ENCODE data around the gene NPEPL1.
"Not testable (repeated sequence)": the region's sequence is repeated elsewhere in the genome, so short reads cannot be mapped to it uniquely, and the experiment has no call there.

NPEPL1 gene

DNA sequence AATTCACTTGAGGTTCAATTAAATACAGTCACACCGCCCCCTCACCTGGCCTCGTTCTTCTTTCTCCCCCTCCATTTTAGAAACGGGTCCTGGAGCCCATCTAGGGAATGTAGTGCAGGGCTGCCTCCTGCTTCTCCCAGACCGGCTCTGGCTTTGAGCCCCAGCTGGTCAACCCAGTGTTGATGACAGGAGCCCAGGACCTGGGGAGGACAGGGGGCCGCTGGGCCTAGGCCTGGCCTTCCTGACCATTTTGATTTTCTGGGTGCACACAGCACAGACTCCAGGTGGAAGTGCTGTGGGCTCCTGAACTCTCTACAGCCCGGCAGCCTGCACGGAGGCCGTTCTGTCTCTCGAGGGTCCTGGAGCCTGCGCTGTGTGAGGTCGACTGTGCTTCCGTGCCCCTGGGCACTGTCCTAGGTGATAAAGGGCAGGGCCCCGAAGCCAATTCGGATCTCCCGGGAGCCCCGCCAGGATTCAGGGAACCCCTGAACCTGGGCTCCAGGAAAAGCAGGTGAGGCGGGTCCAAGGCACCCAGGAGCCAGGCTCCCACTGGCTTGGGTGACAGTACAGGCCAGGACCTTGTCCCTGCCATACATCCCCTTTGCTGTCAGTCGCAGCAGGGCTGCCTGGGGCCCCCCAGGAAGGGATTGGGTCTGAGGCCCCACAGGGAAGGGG lies 23.3 kb downstream of the NPEPL1 start:
- DNase-seq: no peak

DNA sequence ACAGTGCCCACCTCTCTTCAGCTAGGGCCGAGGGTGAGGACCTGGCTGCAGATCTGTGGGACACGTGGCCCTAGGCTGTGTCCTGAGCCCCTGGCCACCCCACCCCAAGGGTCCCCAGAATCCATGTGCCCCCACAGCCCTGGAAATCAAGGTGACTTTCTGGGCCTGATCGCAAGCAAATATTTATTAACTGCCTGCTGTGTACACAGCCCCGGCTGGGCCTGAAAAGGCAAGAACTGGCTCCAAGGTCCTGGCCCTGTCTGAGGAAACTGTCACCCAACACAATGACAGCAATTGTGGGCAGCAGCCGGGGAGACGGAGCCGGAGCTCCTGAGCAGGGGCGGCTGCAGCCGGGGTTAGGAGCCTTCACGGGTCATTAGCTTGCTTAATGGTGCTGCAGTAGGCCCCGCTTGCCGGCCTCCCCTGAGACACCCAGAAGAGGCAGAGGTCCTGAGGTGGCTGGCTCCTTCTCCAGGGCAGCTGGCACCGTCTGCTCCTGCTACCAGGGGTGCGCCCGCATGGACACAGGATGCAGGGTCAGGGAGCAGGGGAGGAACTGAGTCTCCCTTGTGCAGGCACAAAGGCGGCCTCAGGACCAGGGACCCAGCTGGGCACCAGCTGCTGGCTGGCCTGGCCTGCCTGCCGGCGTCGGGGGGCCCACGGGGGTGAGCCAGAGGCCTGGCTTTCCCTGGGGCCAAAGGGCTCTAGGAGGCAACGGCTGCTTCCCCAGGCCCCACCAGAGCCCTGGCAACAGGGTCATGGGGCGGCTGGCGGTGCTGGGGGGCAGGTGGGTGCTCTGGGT lies 24.1 kb downstream of the NPEPL1 start:
- no peak for DNase-seq

DNA sequence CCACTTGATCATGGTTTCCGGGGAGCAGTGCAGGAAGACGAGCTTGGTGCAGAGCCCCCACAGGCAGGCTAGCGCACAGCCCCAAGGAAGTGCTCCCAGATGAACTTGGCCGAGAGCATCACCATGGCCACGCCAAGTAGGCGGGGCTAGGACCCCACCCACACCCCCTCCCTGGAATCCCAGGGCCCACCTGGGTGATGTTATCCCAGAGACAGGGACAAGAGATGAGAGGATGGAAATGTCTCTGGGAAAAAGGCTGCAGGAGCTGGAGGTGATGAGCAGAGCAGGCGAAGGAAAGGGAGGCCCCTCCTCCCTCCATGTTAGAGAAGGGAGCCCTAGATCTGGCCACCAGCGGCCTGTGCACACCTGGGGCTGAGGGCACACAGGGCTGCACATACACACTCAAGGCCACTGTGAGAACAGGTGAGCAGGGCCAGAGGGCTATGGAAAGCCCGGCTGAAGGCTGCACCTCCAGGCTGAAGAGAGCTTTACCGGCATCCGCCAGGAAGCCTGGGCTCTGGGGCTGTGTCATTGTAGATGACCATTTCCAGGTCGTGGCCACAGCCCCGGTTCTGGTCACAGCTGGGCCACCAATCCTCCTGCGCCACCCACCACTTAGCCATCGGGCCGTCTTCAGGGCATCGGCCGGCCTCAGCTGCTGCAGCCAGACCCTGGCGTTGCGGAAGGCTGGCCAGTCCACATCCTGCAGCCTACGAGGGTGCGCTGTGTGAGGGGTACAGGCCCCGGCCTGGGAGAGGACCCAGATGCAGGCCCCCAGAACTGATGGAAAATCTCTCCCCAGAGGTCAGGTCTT lies 24.9 kb downstream of the NPEPL1 start:
- no peak for DNase-seq

DNA sequence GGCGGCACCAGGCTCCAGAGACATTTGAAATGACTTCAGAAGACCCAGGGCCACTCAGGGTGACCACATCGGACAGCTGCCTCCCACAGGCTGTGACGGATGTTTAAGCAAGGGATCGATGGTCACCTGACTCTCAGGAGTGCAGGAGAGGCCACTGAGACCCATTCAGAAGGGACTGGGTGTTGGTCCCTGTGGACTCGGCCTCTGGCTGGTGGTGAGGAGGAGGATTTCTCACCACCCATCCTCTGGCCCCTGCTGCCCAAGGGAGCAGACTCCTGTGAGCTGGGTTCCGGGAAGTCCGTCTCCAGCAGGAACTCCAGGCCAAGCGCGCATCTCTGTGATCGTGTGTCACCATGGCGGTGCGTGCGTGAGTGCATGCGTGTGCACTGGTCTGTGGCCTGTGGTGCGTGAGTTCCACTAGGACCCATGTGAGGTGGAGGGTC lies 25.5 kb downstream of the NPEPL1 start:
- DNase-seq: no peak

DNA sequence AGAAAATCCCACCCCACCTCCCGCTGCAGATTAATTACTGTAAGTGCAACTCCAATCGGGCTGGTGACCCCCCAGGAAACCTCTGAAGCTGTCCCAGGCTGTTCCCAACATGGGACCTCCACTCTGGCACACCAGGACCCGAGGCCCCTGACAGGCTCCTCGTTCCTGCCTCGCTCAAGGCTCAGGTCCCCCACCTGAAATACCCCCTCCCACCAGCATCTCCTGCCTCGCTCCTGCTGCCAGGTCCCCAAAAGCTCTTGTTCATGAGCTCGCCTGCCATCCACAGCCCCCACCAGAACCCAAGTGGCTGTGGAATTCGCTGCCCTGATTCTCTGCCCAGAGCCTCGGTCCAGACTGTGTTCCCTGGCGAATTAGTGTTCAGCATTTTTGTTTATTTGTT lies 26.1 kb downstream of the NPEPL1 start:
- no peak for DNase-seq

DNA sequence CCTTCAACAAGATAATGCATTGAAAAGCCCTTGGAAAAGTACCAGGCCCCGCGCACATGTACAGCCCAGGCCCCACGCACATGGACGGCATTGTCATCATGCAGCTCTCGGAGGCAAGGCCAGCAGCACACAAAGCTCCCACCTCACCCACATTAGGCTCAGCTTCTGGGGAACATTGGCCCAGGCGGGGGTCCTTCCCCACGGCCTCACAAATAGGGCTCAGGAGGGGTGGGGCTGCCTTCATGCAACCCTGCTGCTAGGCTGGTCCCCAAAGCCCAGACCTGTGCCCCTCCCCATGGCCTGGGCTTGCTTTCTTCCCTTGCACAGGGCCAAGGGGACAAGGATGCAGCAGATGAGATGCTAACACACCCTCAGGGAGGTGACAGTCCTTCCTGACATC lies 26.7 kb downstream of the NPEPL1 start:
- DNase-seq: no peak

DNA sequence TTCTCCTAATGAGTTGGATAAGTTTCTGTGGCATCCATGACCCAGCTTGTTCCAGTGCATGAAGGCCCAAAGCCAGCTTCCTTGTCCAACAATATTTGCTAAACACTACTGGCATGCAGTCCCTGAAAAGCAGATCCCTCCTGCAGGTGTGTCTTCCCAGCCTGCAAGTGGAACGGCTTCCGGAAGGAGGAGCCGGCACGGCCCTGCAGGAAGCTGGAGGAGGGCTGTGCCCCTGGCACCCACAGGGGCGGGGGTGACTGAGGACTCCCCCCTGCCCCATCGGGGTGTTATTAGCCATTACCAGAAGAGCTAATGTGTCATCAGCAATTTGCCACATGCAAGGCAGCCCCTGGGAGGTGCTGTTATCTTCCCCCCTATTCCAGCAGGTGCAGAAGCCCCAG lies 27.4 kb downstream of the NPEPL1 start:
- no peak for DNase-seq

DNA sequence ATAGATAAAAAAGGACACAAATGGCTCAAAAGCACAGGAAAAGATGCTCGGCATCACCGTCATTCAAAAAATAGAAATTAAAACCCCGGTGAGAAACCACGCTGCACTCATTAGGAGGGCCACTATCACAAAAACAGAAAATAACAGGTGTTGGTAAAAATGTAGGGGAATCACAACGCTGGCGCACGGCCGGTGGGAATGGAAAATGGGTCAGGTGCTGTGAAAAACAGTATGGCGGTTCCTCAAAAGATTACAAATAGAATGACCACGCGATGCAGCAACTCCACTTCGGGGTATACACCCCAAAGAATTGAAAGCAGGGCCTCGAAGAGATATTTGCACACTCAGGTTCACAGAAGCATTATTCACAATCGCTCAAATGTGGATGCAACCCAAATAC lies 28.3 kb downstream of the NPEPL1 start:
- DNase-seq: no peak

DNA sequence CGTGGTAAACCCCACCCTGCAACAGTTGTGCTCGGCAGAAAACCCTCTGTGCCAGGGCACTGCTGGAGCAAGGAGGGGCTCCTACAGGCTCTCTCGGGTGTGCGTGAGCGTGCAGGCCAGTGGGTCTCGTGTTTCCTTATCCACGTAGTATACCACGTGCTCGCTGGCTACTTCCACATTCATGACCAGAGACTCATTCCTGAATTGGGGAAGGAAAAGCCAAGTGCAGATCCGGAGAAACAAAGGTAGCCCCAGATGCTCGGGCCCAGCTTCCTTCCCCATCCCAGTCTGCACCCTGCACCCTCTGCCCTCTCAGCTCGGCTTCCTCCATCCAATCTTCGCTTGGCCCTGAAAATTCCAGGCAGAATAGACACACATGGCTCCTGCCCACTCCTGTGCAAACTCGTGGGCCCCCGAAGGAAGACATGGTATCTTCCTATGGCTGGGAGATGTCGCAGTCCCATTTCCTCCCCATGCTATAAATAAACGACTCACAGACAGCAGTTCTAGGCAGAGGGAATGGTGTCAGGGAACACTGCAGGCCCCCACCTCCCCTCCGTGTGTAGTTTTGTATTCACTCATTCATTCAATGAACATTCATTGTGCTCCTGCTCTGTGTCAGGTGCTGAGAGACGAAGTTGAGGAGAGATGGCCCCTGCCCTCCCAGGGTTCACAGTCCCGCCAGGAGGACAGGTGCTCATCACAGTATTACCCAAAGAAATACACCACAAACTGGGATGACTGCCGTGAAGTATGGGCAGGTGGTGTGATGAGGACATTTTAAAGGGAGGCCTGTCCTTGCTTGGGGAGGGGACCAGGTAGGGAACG lies 29.6 kb downstream of the NPEPL1 start:
- DNase-seq: no peak

DNA sequence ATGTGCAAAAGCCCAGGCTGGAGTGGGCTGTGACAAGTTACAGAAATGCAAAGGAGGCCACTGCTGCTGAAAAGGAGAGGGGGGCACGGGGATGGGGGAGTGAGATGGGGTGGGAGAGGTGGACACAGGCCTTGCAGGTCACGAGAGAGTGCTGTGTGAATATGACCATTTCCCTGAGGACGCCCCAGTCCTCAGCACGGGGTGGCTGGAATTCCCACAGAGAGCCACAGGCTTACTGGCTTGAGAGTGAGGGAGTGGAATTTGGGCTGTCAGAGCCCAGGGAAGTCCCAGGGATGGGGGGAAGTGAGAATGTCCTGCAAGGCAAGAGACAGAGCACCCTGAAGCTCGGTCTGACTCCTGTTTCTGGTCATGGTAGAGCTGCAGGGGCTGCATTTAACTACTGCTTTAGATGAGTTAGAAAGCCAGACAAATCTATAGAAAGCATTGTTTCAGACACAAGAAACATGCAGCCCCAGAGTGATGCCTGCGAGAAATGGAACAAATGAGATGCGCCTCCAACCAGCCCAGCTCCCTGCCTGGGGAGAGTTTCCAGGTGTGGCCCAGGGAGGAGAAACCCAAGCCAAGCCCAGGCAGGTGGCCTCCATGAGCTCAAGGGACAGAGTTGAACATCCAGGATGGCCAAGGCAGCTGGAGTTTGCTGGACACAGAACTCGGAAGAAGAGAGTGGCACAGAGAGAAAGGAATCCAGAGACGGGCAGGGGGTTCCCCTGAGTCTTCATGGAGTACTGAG lies 30.5 kb downstream of the NPEPL1 start:
- DNase-seq: no peak

DNA sequence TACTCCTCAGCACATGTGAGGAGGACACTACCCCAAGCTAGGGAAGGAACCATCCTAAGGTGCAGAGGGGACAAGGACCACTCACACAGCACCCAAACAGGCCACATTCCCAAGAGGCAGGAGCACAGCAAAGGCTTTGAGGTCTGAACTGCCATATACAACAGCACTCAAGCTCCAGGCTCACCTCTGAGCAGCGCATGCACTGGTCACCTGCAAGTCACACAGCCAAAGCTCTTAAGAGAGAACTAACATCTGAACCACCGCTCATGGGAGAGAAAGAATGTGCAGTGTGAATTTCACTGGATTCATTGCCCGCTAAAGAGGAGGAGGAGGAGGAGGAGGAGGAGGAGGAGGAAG lies 31.0 kb downstream of the NPEPL1 start:
- DNase-seq: no peak

DNA sequence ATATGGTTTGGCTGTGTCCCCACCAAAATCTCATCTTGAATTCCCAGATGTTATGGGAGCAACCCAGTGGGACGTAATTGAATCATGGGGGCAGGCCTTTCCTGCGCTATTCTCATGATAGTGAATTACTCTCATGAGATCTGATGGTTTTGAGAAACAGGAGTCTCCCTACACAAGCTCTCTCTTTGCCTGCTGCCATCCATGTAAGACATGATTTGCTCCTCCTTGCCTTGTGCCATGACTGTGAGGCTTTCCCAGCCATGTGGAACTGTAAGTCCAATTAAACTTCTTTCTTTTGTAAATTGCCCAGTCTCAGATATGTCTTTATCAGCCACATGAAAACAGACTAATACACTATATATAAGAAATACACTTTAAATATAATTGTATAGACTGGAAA lies 33.6 kb downstream of the NPEPL1 start:
- DNase-seq: not testable (repeated sequence)

DNA sequence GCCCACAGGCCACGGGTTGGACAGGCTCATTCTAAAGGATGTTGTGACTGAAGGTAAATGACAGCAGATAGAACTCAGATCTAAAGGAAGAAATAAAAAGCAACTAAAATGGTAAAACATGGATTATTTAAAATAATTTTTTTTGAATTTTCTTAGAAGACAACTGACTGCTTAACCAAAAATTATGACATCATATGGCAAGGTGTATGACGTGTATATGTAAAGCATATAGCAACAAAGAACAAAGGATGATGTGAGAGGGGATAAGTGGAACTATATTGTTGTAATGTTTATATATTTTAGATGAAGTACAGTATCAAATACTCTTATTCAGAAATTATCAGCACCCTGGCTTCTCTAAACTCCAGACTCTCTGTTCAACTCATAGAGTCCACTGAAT lies 38.6 kb downstream of the NPEPL1 start:
- no peak for DNase-seq

DNA sequence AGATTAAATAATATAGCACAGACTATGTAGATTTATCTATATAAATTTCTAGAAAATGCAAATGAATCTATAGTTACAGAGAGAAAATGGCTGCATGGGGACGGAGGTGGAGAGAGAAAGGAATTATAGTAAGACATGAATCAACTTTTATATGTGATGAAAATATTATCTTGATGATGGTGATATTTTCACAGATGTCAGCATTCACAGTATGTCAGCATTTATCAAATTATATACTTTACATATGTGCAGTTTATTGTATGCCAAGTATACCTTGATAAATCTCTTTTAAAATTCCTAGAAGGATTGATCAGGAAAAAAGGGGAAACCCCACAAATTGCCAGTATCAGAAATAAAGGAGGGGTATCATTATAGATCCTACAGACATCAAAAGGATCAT lies 44.6 kb downstream of the NPEPL1 start:
- DNase-seq: no peak

DNA sequence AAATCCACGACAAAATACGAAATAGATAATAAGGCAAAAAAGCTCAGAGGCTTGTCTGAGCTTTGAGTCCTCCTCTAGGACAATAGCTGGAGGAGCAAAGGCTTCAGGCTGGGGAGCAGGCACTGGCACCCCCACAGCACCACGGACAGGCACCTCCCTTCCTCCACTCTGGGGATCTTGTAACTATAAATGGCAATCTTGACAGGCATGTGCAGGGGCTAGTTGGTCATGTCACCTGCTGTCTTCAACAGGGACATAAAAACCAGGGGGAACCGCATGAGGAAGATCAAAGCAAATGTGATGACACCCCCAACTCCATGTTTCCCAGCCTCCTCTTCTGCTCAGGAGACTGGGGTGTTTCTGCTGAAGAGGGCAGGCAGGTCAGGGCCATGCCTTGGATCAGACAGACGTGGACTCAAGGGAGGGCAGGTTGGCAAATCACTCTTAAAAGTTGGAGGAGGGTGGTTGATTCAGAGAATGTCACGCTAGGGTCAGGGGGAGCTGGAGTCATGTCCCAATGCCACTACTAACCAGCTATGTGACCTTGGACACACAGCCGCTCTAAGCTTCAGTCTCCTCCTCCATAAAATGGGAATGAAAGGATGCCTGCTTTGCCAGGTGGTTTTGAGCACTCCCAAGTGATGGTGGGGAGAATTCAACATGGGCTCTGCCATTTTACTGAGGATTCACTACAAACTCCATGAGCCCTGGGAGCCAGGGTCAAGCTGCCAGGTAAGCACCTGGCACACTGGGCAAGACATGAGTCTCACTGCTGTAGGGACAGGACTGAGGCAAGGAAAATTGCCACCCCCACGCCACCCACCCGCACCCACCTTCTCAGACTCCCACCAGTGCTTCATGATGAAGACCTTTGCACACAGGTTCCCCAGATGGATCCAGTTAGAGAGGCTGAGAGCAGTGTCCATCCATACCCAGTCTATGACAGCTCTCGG lies 48.0 kb downstream of the NPEPL1 start:
- no peak for DNase-seq

DNA sequence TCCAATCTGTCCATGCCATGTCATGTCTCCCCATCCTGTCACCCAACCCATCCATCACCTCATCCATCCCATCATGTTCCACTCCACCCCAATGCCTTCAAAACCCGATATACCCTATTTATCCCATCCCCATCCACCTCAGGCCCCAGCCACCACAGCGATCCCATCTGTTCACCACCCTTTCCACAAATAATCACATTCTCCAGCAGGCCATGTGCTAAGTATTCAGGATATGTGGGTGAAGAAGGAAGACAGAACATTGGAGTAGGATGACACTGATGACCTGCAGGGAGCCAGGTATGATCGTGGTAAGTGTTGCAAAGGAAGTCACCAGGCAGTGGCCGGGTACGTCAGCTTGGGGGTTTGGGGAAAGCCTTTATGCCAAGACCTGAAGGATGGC lies 48.8 kb downstream of the NPEPL1 start:
- DNase-seq: no peak

DNA sequence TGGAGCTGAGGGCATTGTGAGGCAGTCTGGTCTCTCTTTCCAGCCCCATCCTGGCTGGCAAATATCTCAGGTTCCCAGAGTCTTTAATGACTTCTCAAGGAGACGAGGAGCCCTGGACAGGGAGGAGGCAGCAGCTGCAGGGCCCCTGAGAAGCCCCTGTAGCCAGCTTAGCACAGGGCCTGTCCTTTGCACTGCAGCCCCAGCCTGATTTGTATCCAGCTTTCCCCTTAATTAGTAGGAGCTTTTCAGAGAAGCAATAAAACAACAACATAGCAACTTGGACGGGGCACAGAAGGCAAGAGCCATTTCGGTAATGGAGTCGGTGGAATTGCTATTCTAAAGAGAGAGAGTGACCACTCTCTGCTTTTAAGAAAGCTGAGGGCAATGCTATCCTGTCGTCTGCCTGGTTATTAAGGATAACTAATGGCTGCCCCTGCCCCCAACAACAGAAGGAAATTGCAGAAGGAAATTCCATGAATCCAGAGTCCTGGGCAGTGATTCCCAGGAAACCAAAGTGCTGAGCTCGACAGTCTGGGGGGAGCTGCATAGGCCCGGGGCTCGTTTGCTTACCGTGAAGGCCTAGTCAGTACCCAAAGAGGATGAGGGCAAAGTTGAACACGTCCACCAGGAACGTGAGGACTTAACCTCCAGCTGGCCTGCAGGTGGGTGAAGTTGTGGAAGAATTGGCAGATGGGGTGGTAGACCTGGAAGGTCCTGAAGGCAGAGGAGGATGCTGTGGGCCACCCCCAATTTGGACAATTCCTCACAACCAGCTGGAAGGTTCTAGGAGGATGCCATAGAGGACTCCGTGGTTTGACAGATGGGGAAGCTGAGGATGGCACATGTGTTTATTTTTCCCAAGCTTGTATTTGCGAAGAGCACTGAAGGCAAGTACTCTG lies 50.3 kb downstream of the NPEPL1 start:
- no peak for DNase-seq

DNA sequence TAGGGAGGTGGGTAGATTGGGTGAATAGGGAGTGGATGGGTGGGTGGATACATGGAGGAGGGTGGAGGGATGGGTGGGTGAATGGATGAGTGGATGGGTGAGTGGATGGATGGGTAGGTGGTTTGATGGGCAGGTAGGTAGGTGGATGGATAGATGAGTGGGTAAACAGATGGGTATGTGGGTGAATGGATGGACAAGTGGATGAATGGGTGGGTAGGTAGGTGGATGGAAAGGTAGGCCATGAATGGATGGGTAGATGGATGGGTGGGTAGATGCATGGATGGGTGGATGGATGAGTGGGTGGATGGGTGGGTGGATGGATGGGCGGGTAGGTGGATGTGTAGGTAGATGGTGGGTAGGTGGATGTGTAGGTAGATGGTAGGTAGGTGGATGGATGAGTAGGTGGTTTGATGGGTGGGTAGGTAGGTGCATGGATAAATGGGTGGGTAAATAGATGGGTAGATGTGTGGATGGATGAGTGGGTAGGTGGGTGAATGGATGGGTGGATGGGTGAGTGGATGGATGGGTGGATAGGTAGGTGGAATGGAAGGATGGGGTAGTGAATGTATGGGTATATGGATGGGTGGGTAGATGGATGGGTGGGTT lies 51.4 kb downstream of the NPEPL1 start:
- no peak for DNase-seq

DNA sequence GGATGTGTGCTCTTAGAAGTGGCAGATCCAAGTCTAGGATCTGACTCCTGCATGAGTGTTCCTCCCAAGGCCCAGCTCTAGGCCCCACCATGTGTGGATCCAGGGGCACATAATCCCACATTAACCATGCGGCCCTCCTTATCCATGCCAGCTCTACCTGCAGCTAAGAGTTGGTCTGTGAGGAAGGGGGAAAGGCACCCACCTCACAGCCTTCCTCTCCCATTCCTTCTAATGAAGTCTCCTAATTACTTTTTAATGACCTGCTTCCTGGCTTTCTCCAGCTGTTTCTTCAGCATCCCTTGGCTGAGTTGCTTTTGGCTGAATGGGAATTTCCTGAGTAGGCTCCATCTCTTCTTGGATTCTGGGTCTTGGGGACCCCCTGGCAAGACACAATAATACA lies 52.2 kb downstream of the NPEPL1 start:
- no peak for DNase-seq

All from NCI-H774 (cell line).